Gastroesophageal sphincter (tissue), 2 donors: Measurements from ENCODE around the gene ENAM.

Experiments used
- POLR2A ChIP-seq, 2 donors: fragments of 450-650 bp; IDR thresholded peaks; one replicate each; pipeline ENCODE4 v1.6.1; 2017; ENCODE audit warnings: antibody characterized with exemption in 2 of 2, mild to moderate bottlenecking in 2 of 2, moderate library complexity in 1 of 2
- POLR2AphosphoS5 ChIP-seq: sonication (generic); formaldehyde crosslinking; IDR thresholded peaks from one replicate; pipeline ENCODE4 v1.6.1; 2017; ENCODE audit warnings: antibody characterized with exemption

- TF ChIP-seq POLR2AphosphoS5 (no peak), POLR2A (IDR thresholded peaks at IDR 0.05) (no peak)
These were observed 44.4 kb upstream of the ENAM start for GRCh38 chr4:70583952-70584834.
